ENCODE measurements around the gene ATP11A. TPM values are rescaled to one million over a fixed set of nuclear protein-coding genes. Genes with fewer than 3 reads are reported as not detected.

Gene ATP11A
- total RNA-seq, 2 donors from 2014 or later: 15.2 to 38.4 TPM

- no peaks in the 10 kb centered on the region for H3K9me3 ChIP-seq
- TF ChIP-seq CTCF (IDR thresholded peaks at IDR 0.05): no peak
- H3K36me3 ChIP-seq: peaks cover 15% of the 10 kb centered on the region
- no peak for ATAC-seq (ENCODE audit: insufficient number of reproducible peaks, low FRiP score, low read depth)
- H3K4me1 ChIP-seq (ENCODE audit: control insufficient read depth in 1 of 2, low read depth in 2 of 2): no peaks in the 10 kb centered on the region
- DNase-seq (ENCODE audit: low spot score): no peak
- H3K27ac ChIP-seq: no peak overlapping the region
- no peak overlapping the region for H3K4me3 ChIP-seq
- no peaks in the 10 kb centered on the region for H3K27me3 ChIP-seq (replicated peaks; ENCODE audit: insufficient read depth)
Observed at GRCh38 chr13:112824429-112824828, 134.6 kb downstream of the ATP11A start.

- TF ChIP-seq CTCF (IDR thresholded peaks at IDR 0.05): no peak
- DNase-seq (ENCODE audit: low spot score): no peak
Observed at GRCh38 chr13:112825071-112825470, 135.2 kb downstream of the ATP11A start.

GRCh38 chr13:112825875-112826274, 136.0 kb downstream of the ATP11A start:
- no peaks in the 10 kb centered on the region for H3K27me3 ChIP-seq (replicated peaks; ENCODE audit: insufficient read depth)
- TF ChIP-seq CTCF (IDR thresholded peaks at IDR 0.05): no peak
- no peaks in the 10 kb centered on the region for H3K9me3 ChIP-seq
- H3K4me3 ChIP-seq: no peak overlapping the region
- H3K36me3 ChIP-seq: peaks cover 10% of the 10 kb centered on the region
- no peaks in the 10 kb centered on the region for H3K4me1 ChIP-seq (ENCODE audit: control insufficient read depth in 1 of 2, low read depth in 2 of 2)
- H3K27ac ChIP-seq: no peak overlapping the region
- ATAC-seq (ENCODE audit: insufficient number of reproducible peaks, low FRiP score, low read depth): no peak
- no peak for DNase-seq (ENCODE audit: low spot score)

More at GRCh38 chr13:112825071-112825470, 135.2 kb downstream of the ATP11A start:
- no peak overlapping the region for H3K4me3 ChIP-seq
- H3K9me3 ChIP-seq: no peaks in the 10 kb centered on the region
- H3K4me1 ChIP-seq (ENCODE audit: control insufficient read depth in 1 of 2, low read depth in 2 of 2): no peaks in the 10 kb centered on the region
- H3K36me3 ChIP-seq: peaks cover 15% of the 10 kb centered on the region
- no peak overlapping the region for H3K27ac ChIP-seq
- no peaks in the 10 kb centered on the region for H3K27me3 ChIP-seq (replicated peaks; ENCODE audit: insufficient read depth)
- no peak for ATAC-seq (ENCODE audit: insufficient number of reproducible peaks, low FRiP score, low read depth)

- Histone ChIP-seq H3K9me3 (no peaks in the 10 kb centered on the region), H3K4me3 (no peak overlapping the region), H3K27ac (no peak overlapping the region), H3K36me3 (peaks cover 10% of the 10 kb centered on the region), H3K27me3 (replicated peaks; ENCODE audit: insufficient read depth) (no peaks in the 10 kb centered on the region), H3K4me1 (ENCODE audit: control insufficient read depth in 1 of 2, low read depth in 2 of 2) (no peaks in the 10 kb centered on the region)
- no peak for TF ChIP-seq CTCF (IDR thresholded peaks at IDR 0.05)
- no peak for ATAC-seq (ENCODE audit: insufficient number of reproducible peaks, low FRiP score, low read depth)
- DNase-seq (ENCODE audit: low spot score): no peak
Observed at GRCh38 chr13:112826565-112826964, 136.7 kb downstream of the ATP11A start.

GRCh38 chr13:112828082-112828699, 138.4 kb downstream of the ATP11A start:
- H3K4me1 ChIP-seq (ENCODE audit: control insufficient read depth in 1 of 2, low read depth in 2 of 2): no peaks in the 10 kb centered on the region
- no peak for ATAC-seq (ENCODE audit: insufficient number of reproducible peaks, low FRiP score, low read depth)
- H3K36me3 ChIP-seq: peaks cover 15% of the 10 kb centered on the region
- H3K27me3 ChIP-seq (replicated peaks; ENCODE audit: insufficient read depth): no peaks in the 10 kb centered on the region
- no peak overlapping the region for H3K27ac ChIP-seq
- no peaks in the 10 kb centered on the region for H3K9me3 ChIP-seq
- no peak overlapping the region for H3K4me3 ChIP-seq
- no peak for TF ChIP-seq CTCF (IDR thresholded peaks at IDR 0.05)
- no peak for DNase-seq (ENCODE audit: low spot score)

All from thoracic aorta (tissue), 2 donors.